ENCODE results near the gene LRMDA.

The LRMDA gene

DNA sequence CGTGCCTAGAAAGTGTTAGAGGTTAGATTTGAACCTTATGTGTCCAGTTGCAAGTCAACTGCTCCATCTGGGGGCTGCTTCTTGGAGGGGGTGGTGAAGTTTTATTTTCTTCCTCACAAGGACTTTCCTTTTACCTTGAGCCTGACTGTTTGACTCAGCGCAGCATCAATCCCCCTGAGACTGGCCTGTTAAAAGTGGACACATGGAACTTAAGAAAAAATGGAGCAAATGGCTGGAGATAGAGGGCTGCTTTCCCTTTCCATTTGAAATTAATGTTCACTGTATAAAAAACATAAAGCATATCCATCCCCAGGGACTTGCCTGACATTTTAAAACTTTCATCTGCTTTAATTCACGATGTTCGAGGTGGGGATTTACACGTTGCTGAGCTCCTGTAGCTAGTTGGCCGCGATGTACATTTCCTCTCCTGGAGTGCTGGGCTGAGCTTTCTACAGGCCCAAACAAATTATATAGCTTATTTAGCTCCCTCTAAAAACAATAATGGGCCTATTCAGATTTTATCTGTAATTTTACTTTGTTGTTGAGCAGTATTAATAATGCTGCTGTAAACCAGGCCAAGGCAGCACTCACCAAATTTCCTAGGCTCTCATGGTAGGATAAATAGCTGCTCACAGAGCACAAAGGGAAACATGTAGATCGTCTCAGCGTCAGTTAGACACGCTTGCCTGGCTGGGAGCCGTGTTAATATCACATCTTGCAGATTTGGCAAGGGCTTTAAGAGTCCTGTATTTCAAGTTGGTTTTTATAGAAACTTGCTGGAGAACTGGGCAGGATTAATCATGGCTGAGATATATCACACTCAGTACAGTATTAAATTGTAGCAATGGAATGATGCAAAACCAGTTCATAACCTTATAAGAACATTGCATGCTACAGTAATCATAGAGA is 251.5 kb downstream of the LRMDA start:
- no peak for DNase-seq

DNA sequence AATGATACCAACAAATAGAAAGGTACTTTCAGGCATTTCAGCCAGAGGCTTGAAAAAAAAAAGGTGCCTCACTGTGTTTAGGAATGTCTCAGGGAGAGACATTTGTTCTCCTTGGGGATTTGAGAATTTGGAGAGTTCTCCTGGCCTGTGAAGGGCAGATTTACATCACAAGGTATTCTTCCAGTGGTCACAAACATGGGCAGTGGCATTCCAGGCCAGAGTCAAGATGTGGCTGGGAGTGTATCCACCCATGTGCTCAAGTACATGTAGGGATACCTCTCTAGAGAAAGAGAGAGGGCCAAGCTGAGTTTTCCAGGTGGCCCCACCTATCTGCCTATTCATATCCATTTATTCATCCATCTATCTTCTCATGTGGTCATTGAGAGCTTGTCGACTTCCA is 253.8 kb downstream of the LRMDA start:
- no peak for DNase-seq

DNA sequence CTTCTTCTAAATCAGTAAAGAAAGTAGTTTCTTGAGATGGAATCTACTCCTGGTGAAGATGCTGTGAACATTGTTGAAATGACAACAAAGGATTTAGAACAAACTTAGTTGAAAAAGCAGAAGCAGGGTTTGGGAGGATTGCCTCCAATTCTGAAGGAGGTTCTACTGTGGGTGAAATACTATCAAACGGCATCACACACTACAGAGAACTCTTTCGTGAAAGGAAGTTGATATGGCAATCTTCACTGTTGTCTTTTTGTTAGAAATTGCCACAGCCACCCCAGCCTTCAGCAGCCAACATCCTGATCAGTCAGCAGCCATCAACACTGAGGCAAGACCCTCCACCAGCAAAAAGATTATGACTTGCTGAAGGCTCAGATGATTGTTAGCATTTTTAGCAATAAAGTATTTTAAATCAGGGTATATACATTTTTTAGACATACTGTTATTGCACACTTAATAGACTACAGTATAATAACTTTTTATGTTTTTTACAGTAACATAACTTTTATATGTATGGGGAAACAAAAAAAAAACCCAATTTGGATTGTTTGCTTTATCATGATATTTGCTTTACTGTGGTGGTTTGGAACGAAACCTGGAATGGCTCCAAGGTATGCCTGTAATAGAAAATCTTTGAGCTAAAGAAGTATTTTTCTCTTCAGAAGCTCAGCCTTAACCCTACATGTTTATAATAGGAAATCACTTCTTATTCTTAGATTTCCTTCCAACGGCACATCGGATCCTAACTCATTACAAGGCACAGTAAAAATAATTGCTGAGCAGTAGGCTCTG is 257.3 kb downstream of the LRMDA start:
- DNase-seq, result no peak

DNA sequence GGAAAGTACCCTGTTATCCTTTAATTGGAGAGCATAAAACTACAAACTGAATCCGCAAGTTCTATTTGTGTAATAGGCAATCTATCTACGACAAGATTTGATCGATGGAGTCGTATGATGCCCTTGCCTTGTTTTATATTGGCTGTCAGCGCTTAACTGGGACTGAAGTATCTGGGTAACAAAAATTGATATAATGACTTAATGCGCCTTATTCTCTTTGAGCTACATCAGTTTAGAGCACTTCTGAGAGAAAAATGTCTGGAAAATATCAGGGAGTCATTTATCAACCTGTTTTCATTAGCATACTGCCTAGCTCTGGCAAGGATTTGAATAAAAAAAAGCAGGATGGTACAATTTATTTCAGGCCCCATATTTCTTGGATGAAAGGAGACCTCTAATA is 262.1 kb downstream of the LRMDA start:
- no peak for DNase-seq

DNA sequence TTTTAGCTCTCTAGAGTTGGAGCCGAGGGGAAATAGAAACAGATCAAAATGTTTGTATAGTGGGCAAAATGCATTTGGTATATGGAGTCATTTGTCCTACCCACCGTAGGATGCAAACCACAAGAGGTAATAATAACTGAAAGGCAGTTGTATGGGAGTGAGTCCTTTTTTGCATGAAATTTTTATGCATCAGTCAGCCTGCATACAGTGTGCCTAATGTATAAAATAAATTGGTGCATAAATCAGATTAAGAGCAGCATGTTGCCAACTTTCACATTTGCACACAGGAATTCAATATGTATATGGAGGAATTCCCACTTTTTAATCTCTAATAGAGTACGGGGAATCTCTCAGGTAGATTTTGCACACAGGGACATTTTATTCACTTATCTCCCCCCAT is 262.8 kb downstream of the LRMDA start:
- DNase-seq, result no peak

DNA sequence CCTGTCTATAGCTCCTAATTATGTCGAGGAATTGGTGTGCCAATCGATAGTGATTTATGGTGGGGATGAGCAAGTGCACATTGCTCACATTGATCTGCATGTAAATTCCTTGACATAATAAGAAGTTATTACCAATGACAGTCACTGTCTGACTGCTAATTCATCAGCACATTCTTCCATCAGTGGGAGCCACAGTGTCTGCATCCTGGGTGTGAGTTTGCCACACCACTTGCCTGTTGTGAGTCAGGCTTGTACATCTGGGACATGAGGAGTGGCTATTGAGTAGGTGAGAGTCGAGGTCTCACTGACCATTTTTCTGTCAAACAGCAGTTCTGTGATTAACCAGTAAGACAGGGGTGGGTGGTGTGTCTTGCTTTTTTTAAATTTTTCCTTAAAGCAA is 263.4 kb downstream of the LRMDA start:
- DNase-seq, result no peak

DNA sequence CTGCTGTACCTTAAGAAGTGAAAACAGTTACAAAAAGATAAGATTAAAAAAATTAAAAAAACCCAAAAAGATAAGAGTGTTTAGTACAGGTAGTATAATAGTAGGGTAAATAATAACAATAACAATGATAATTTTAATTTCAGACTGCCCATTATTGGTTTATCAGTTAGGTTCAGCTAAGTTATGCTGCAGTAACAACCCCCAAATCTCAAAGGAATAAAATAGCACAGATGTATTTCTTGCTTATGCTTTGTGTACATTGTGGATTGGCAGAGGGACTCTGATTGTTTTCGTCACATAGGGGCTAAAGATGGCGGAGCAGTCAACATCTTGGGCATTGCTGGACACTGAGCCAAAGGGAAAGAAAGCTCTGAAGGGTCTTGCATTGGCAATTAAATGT is 264.6 kb downstream of the LRMDA start:
- DNase-seq, result no peak

DNA sequence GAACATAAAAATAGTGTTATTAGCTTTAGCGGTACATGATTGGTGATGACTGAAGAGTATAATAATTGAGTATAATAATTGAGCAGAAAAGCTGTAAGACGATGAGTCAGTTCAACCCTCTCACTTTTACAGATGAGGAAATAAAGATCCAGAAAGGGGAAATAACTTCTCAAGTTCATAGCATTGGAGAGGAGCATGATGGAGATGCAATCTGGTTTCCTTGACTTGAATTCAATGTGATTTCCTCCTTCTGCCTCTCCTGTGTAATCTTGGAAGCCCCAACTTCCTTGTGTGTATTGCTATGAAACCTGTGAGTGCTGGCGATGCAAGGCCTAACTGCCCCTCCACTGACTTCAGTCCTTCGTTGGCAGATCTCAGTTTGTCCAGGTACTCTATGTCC is 265.1 kb downstream of the LRMDA start:
- DNase-seq, result no peak

DNA sequence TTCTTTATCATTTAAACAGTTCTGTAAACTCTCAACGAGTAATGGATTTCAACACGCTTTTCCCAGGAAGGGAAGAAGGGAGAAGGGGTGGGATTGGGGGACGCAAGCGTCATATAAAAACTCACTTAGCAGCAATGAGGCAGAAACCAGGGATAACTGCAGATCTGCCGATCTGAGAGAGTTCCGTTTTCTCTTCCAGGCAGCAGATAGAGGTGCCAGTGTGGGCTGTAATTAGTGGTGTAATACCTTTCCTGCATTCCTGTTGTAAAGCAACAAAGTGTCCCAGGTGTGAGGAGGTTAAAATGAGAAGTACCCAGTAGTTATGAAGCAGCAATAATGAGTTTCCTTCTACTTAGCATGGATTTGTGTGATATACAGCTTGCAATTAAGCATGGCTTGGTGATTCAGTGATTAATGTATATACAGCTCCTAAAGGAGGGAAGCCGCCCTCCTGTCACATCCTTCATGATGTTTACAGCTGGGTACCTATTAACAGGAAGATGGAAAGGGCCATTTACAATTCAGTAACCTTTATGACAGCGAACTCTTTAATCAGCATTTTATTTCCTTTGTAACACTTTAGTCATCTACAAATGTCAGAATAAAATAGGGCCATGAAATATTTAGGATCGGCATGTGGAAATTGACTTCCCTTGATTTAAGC is 271.9 kb downstream of the LRMDA start:
- DNase-seq, result no peak

DNA sequence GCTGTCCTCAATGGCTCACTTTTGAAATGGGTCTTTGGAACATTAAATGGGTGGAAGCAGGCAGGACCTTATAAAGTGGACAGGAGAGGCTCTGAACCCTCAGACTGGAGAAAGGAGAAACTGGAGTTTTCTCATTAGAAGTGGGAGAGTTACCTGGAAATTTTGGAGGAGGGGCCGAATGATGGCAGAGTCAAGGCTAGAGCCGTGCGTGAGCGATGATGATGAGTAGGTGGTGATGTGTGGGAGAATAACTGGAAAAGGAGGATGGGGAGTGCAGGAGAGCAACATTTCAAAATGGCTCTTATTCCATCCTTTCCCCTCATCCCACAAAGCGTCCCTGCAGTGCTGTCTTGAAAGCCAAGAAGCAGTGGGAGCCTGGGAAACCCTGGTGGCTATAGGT is 274.0 kb downstream of the LRMDA start:
- no peak for DNase-seq

DNA sequence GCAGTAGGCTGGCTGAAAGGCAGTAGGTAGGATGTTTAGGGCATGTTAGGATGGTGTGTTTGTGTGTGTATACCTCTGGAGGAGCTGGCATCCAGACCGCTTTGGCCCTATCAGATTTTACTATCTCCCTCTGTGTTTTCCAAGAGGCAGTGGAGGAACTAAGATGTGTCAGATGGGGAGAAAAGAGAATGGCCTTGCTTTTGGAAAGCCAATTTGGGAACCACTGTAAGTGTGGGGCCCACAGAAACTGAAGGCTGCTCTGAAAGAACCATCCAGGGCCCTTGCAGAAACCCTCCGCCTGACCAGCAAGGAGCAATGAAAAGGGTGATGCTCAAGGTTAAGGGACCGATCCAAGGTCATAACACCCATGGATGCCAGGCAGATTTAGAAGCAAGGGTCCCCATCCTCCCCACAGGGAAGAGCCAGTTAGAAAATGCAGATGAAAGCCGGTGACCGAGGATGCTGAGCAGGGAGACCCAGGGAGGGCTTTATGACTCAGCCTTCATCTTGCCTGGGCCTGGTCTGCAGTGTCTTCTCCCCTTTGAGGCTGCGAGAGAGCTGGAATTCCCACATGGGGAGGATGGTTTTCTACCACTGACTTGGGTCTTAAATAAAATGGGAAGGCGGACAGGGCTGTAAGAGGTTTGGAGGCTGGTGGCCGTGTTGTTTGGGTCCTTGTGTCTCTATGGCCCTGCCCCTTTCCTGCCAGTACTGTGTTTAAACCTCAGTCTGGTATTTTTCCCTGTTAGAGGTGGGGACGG is 275.8 kb downstream of the LRMDA start:
- DNase-seq, result no peak

DNA sequence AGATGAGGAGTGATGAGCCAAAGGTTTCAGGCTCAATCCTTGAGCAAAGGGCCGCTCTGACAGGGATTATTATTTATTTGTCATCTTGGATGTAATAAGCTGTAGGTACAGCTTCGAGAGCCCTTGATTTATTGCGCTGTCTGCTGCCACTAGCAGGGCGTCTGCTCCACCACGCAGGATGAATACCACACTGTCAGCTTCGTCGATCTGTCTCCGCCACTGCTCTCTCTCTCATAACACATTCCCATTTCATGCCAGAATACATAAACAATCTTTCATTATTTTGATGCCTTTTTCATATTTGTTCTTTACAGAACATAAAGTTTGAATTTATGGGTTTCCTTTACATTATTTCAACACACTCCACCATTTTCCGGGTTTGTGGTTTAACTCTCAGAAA is 276.6 kb downstream of the LRMDA start:
- no peak for DNase-seq

DNA sequence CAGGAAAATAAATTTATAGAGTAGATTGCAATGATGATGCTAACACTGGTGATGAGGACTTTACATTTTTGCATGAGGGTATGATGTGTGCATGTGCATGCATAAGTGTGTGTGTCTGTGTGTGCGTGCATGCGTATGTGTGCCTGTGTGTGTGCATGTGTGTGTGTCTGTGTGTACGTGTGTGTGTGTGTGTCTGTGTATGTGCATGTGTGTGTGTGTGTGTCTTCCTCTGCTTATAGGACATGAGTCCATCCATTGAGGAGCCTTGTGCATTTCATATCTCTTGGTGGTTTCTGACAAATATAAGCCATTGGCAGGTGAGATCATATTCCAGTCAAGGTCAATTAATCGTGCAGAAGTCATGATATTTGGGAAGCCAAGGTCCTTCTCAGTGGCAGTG is 277.8 kb downstream of the LRMDA start:
- no peak for DNase-seq

DNA sequence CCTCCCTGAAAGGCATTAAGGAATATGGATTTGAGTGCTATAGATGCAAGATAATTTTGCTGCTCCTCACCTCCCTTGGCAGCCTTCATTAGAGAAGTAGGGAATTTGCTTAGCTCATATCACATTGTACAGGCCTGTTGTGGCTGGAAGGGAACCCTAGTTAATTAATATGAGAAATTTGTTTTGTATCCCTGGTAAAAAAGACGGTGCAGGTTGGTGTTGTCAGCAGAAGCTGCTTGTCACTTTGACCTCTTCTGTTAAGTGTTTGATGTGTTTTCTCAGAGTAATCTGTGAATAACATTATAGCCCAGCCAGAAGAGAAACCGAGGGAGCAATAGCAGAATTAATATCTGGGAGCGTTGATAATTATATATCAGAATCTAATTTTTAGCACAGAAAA is 278.4 kb downstream of the LRMDA start:
- DNase-seq, result no peak

DNA sequence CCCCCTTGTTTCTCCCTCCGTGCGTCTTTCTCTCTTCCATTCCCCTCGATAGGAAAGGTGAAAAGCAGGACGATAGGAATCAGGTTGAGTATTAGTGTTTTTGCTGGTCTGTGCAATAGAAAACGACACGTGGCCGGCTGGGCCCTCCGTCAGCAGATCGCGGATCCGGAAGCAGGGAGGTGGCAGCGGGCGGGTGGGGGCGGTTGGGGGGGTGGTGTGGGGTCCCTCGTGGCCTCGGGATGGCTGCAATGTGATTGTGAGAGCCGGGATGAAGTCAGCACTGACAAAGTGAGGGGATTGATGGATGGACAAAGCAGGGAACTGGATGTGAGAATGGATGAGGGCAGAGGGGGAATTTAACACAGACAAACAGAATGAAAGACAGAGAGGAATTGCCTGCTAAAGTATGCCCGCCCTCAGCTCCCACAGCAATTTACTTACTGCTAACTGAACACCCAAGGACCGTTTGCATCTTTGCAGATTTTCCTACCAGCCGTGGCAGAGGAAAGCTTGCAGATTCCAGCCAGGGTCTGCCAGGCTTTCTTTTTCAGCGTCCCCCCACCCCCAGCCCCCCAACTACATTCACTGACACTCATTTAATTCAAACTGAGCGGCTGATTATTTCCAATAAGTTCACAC is 280.9 kb downstream of the LRMDA start:
- DNase-seq, result no peak

DNA sequence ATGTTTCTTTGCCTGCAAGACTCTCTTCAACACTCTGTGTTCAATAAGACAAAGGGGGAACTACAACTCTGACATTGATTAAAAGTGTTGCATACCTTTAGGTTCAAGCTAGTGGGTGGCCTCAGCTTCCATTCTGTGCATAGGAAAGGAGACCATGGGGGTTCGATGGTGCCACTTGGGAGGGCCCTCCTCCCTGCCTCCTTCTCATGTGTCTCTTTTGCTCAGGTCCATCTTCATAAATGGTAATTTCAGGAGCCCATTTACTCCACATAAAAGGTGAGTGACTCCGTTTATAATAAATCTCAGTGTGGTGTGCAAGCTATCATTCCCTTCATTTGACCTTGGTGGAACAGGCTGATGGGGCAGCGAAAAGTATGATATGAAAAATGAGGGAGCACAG is 285.1 kb downstream of the LRMDA start:
- no peak for DNase-seq

DNA sequence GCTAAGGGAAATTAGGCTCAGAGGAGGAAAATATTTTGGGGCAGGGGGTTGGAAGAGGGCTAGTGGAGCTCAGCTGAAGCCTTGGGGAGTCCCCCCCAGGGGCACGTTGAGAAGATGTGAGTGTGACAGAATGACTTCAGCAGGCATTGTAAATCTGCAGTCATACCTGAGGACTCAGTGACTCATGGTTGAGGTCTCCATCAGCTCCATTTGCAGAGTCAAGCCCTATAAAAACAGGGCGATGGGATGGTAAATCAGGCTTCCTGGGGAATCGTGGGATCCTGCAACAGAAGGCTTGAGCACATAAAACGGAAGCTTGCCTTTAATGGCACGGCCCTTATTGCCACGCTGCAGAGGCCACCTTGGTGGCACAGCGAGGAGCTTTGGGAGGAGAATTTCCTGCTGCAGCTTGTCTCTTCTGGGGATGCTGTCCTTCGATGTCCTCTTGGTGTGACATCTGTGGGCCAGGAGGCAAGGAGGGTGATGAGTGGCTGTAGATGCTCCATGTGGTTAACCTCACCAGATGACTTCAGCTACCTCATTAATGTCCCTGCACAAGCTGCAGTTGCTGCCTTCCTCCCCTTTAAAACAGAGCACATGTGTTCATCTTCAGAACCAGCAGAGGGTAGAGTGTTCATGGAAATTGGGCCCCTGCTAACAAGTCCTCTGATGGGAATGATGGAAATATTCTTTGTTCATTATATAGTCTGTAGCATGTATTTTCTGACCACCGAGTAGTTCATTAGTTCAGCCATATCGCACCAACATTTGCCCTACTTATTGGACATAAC is 285.9 kb downstream of the LRMDA start:
- no peak for DNase-seq

DNA sequence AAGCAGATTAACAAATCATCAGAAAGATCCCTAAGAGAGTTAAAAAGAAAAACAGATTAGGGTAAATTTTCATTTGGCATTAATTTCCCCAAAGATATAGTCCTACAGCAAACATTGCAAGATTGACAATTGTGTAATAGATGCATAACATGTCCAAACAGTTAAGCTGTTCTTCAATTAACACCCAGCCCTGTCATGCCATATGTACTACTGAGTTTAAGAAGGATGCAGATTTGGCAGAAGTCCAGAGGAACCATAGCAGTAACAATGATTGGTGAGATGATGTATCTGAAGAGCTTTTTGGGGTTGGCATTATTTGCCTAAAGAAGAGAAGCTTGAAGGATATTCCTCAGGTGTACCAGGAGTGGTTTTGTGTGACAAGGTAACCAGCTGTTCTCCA is 287.6 kb downstream of the LRMDA start:
- DNase-seq, result no peak

DNA sequence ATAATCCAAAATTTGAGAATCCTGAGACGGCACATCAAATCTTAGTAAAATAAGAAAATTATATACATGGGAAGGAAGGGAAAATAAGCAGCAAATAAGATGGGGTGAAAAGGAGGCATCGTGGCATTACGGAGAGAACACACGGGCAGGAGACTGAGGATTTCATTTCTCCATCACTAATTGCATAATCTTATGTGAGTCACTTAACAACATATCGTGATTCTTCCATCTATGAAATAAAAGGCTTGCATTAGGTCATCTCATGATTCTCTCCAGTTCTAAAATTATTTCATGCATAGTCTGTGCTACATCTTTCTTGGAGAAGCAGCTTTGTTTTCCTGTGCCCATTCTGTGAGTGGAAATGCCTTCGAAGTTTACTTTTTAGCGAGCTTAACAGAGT is 288.7 kb downstream of the LRMDA start:
- no peak for DNase-seq

DNA sequence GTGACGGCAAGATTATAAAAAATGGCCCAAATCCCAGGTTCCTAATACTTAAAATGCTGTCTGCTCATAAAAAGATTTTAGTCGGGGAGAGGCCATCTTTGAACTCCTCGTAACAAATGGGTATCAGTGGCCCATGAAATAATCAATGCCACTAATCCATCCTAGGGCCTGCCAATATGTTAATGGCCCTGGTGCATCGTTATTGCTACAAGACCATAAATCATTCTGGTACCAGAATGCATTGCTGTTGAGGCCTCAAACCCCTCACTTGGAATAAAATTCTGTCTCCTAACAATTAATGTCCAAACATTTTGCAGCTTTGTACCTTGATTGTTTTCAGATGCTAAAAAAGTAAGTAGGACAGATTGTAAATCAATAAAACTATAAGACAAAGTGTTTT is 290.6 kb downstream of the LRMDA start:
- DNase-seq, result no peak

DNA sequence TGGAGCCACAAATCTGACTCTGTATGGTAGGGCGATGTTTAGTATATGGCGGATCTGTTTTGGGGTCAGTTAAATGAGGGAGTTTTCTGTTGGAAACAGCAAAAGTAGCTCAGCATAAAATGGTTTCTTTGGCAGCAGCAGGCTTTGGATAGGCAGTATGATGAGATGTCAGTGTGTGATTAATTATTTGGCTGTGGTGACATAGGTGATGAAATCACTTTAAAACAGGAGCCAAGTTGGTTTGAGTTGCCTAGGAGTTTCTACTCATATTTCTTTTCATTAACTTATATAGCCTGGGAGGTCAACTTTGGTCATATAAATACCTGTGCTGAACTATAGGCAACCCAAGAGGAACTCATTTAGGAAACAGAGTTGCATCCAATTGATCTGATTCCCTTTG is 291.2 kb downstream of the LRMDA start:
- DNase-seq, result no peak
